MV-4-11 (cell line): ENCODE measurements around the gene DACH1.

Experiments
- DNase-seq: peaks from one replicate; lab custom pipeline; 2025; lab: John Stamatoyannopoulos, UW

DACH1 gene

DNA sequence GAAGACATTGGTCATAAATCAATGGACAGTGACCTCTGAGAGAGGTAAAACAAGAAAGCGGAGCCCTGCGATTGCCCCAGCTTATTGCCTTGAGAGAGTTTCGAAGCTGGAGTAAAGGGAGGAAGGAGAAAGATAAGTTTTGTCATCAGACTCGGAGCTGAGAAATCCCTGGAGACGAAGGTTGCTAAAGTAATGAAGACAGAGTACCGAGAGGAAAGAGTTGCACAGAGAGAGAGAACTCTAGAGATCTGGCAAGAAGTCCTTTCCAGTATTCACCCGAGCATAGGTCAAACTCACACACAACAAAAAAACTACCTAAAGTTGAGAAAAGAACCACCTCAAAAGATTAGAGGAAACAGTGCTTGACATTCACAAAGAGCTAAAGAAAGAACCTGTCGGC, 472.0 kb downstream of the DACH1 start:
- DNase-seq, result no peak

DNA sequence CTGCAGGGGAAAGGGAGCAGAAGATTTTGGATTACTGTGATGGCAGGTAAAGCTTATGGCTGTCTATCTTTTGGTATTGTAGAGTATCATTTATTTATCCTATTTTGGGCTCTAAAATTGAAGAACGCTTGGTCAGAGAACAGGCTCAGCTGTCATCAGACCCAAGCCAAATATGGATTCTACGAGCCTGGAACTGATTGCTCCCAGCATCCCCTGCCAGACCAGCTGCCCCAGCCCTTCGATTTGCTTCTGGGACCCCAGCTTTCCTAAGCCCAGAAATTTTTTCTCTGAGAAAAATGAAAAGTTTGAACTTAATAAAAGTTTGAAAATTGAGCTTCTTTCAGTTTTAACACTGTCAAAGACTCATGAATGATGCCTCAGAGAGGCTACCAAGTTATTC, 472.8 kb downstream of the DACH1 start:
- DNase-seq, result no peak
